Upper lobe of right lung (tissue), 1 donor: ENCODE results near the gene C3orf52. TPM values are rescaled to one million over a fixed set of nuclear protein-coding genes. Genes with fewer than 3 reads are reported as not detected.
A peak's percentile ranks its signal among the peaks of the same experiment; 100 is the strongest.
"Not testable (repeated sequence)": the region's sequence is repeated elsewhere in the genome, so short reads cannot be mapped to it uniquely, and the experiment has no call there.

ENCODE experiments used
- ATAC-seq: fragments of 200-7000 bp; cut with Tn5 transposase; one replicate; pipeline ENCODE4 v1.9.1; 2020; ENCODE audit warnings: mild to moderate bottlenecking, moderate library complexity
- DNase-seq: peaks from one replicate; pipeline ENCODE4 v3.0.0-alpha.2; 2020
- H3K27ac ChIP-seq: fragments of 200-600 bp; one replicate; pipeline ENCODE4 v1.8.0; 2022
- H3K27me3 ChIP-seq: fragments of 200-600 bp; one replicate; pipeline ENCODE4 v1.8.0; 2022; ENCODE audit warnings: mild to moderate bottlenecking
- H3K36me3 ChIP-seq: fragments of 200-600 bp; one replicate; pipeline ENCODE4 v1.8.0; 2022
- H3K4me1 ChIP-seq: fragments of 200-600 bp; one replicate; pipeline ENCODE4 v1.8.0; 2022
- H3K4me3 ChIP-seq: fragments of 200-600 bp; one replicate; pipeline ENCODE4 v1.8.0; 2022; ENCODE audit warnings: mild to moderate bottlenecking
- H3K9me3 ChIP-seq: fragments of 200-600 bp; one replicate; pipeline ENCODE4 v1.8.0; 2022
- CTCF ChIP-seq: fragments of 200-600 bp; IDR thresholded peaks from one replicate; pipeline ENCODE4 v1.8.0; 2022; ENCODE audit warnings: antibody characterized with exemption
- intact Hi-C: fragments of 100-400 bp; cut with DNase I; formaldehyde crosslinking; loops from one replicate; pipeline ENCODE4 v1.11.0; 2022
- total RNA-seq: library from RNA; stranded (reverse); fragmentation: NEBNext Ultra II Directional; extraction: Animal tissue kit (Norgen Biotek cat#: 25700); gene quantifications from one replicate; pipeline ENCODE4 v1.2.1, GENCODE V29; 2021
- donor health status: DM: no; HTN: yes; CAD: no; lungs with severe emphysema.

The C3orf52 gene
- total RNA-seq, 1 donor from 2014 or later, result 20.1 TPM

- Histone ChIP-seq H3K27ac (no peak overlapping the region), H3K4me1 (no peaks in the 10 kb centered on the region), H3K9me3 (no peaks in the 10 kb centered on the region), H3K4me3 (no peak overlapping the region), H3K36me3 (no peaks in the 10 kb centered on the region), H3K27me3 (no peaks in the 10 kb centered on the region)
- TF ChIP-seq CTCF, result no peak
- no peak for ATAC-seq
- no peak for DNase-seq
- intact Hi-C loops, result no loop called here
Observed at GRCh38 chr3:112061152-112061551, 25.0 kb upstream of the C3orf52 start.

GRCh38 chr3:112072387-112073060, 13.7 kb upstream of the C3orf52 start:
- H3K4me3 ChIP-seq, H3K4me1 ChIP-seq, DNase-seq, H3K27me3 ChIP-seq, H3K36me3 ChIP-seq, ATAC-seq, H3K27ac ChIP-seq, intact Hi-C loops, H3K9me3 ChIP-seq: not testable (repeated sequence)

GRCh38 chr3:112074006-112074405, 12.2 kb upstream of the C3orf52 start:
- Histone ChIP-seq H3K36me3 (no peaks in the 10 kb centered on the region), H3K9me3 (no peaks in the 10 kb centered on the region), H3K27me3 (peaks cover 7% of the 10 kb centered on the region), H3K4me1 (no peaks in the 10 kb centered on the region), H3K27ac (no peak overlapping the region), H3K4me3 (no peak overlapping the region)
- intact Hi-C loops, result no loop called here
- ATAC-seq (no peak), DNase-seq (no peak)
- TF ChIP-seq CTCF, result no peak

- Histone ChIP-seq H3K9me3 (no peaks in the 10 kb centered on the region), H3K4me3 (no peak overlapping the region), H3K27ac (peak overlapping the region; percentile 71), H3K27me3 (peaks cover 7% of the 10 kb centered on the region), H3K36me3 (no peaks in the 10 kb centered on the region), H3K4me1 (no peaks in the 10 kb centered on the region)
- no peak for TF ChIP-seq CTCF
- intact Hi-C loops, result no loop called here
- peak; percentile 79 for DNase-seq
- ATAC-seq, result peak; percentile 97
Observed at GRCh38 chr3:112074616-112075497, 11.3 kb upstream of the C3orf52 start.

- TF ChIP-seq CTCF, result no peak
- H3K4me1 ChIP-seq, result no peaks in the 10 kb centered on the region
- intact Hi-C loops, result no loop called here
- DNase-seq (no peak), ATAC-seq (no peak)
- peaks cover 7% of the 10 kb centered on the region for H3K27me3 ChIP-seq
- H3K36me3 ChIP-seq, result no peaks in the 10 kb centered on the region
- H3K4me3 ChIP-seq, result no peak overlapping the region
- no peak overlapping the region for H3K27ac ChIP-seq
- H3K9me3 ChIP-seq, result no peaks in the 10 kb centered on the region
Observed at GRCh38 chr3:112078125-112079083, 7.8 kb upstream of the C3orf52 start.
